Smooth muscle cell of the brain vasculature (primary cell): ENCODE data around the gene CHST5.

Experiments used
- DNase-seq: peaks from one replicate; pipeline ENCODE4 v3.0.0-alpha.2; 2012; ENCODE audit warnings: low read depth, low spot score

The CHST5 gene

DNA sequence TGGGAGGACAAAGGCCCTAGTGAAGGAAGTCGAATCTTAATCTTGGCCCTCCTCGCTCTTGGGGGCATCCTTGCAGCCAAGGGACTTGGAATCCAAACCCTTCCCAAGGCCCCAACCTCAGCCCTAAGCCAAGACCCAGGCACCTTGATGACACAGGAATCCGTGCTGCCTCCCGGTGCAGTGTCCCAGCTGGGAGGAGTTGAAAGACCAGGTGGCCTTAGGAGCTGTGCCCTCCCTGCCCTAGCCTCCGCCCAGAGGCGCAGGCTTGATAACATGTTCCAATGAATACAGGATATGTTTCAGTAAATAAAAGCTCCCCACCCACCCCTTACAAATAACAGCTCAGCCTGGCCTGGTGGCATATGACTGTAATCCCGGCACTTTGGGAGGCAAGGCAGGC, at the start of gene CHST5:
TSS of gene CHST5 (minus strand) at position 208 of the 400 bp plus-strand sequence. CDS start 5,724 bp downstream, outside the sequence.
- no peak for DNase-seq

DNA sequence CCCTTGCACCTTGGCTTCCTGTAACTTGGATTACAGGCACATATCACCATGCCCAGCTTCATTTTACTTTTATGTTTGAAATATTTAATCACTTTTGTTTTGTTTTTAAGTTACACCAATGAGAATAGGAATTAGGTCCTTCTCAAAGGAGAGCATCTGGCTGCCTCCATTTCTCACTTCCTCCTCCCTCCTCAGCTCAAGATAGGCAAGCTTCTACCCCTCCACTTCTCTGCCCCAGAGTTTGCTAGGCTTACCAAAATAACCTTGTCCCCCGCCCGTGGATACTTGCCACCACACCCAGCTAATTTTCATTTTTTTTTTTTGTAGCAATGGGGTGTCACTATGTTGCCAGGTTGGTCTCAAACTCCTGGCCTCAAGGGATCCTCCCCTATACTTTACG, 48.2 kb upstream of the CHST5 start:
- DNase-seq = no peak

DNA sequence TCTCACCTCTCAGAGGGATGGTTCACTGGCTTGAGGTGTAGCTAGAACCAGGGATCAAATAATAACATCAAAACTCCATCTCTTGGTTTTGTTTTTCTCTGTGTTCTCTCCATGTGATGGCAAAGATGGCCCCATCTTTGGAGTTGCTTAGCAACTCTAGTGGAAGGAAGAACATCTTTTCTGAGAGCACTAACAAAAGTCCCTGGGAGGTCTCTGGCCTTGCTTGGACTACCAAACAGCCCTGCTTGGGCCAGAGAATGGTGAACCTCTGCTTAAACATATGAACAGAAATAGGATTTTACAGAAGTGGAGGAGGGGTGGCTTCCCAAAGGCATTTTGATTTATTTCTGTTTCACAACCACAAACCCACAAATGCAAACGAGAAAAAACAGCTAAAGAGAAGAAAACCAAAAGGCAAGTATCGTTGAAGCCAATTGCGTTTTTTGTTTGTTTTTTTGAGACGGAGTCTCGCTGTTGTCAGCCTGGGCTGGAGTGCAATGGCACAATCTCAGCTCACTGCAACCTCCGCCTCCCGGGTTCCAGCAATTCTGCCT, 43.5 kb upstream of the CHST5 start:
- no peak for DNase-seq

DNA sequence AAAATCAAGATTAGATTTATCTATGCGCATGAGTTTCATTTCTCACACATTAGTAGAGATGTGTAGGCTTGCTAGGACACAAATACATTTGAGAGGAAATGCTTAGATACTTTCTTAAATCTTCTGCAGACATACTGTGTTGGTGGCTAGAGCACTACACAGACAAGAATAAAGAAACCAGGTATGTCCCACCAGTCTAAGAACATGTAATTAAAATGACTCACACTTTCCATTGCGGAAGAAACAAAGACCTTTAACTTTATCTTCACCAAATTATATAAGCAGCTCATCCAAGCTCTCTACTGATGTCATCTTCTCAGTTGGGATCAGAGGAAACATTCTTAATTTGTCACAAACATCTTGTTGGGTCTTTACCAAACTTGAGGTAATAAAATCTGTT, 42.8 kb upstream of the CHST5 start:
- DNase-seq = no peak

DNA sequence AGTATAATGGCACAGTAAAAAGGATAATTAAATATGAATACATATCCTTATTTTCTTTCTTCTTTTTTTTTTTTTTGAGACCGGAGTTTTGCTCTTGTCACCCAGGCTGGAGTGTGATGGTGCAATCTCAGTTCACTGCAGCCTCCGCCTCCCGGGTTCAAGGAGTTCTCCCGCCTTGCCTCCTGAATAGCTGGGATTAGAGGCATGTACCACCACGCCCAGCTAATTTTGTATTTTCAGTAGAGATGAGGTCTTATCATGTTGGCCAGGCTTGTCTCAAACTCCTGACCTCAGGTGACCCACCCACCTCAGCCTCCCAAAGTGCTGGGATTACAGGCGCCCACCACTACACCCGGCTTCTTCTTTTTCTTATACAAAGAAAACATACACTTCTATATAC, 42.3 kb upstream of the CHST5 start:
- no peak for DNase-seq

DNA sequence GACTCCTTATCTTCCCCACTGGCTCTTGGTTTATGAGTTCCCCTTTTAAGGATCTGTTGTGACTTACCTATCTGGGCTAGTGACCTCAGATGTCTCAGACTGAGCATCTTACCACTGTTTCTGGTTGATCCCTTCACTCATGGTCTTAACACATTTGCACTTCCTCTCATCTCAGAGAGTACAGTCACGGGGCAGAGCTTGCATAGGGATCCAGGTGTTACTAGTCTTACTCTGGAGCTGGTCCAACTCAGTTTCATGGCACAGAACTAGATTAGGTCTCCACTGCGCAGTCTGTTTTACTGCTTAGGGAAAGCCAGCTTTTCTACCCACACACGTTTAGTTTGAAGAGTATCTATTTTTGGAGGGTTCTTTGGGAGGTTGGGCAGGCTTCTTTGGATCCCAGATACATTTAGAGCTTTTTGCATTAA, 40.5 kb upstream of the CHST5 start:
- no peak for DNase-seq

DNA sequence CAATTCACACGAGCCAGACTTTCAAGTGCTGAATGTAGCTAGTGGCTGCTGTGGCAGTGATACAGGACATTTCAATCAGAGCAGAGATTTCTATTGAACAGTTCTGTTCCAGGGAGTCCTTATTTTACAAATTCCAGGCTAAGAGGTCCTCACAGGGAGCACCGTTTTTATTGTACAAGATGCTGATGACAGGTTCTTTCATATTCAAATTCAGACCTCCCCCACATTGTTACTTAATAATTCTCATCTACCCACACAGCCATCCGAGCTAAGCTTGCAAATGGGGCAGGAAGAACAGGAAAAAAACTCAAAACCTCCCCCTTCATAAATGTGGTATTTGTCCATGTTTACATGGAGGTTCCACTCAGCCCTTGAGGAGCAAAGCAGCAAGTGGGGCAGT, 40.0 kb upstream of the CHST5 start:
- no peak for DNase-seq

DNA sequence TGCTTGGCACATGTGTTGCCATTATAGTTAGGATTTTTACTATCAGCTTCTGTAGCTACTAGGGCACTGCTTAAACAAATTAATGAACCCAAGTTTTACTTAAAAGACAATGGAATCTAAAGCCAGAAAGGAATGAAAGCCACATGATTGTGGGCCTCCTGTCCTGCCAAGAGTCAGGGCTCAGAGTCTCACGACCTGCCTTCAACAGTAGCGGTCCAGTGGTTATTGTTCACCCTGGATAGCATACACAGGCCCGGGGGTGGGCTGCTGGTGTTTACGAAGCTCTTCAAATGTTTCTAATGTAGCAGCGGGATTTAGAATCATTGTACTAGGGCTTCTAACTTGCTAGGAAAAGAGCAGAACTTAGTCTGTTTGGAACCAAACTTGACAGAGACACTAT, 38.0 kb upstream of the CHST5 start:
- DNase-seq = no peak

DNA sequence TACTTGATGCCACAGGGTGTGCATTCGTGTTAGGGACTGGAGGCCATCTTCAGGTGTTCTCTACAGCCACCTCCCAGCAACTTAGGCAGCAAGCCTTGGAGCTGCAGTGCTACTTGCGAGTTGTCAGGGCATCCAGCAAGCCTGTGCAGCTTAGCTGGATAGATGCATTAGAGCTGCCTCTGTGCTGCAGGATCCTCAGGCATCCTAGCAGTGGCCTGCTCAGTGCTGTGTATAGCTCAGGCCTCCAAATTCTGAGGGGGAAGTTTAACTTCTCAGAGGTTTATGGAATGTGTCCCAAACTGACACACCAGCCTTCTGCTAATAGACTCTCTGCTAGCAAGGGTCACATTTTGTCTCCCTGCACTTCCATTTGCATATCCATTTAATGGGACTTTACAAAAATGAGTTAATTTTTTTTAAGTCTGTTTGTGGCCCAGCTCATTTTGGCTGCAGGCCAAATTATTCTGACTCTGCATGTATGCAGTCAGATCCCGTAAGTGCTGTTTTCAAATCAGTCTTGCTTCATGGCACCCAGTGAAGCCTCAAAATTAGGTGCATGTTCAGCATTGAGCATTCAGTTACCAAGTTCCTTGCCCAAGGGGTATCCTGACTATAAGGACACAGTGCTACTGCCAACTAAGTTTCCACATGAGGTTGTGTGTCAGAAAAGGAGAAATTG, 37.1 kb upstream of the CHST5 start:
- no peak for DNase-seq

DNA sequence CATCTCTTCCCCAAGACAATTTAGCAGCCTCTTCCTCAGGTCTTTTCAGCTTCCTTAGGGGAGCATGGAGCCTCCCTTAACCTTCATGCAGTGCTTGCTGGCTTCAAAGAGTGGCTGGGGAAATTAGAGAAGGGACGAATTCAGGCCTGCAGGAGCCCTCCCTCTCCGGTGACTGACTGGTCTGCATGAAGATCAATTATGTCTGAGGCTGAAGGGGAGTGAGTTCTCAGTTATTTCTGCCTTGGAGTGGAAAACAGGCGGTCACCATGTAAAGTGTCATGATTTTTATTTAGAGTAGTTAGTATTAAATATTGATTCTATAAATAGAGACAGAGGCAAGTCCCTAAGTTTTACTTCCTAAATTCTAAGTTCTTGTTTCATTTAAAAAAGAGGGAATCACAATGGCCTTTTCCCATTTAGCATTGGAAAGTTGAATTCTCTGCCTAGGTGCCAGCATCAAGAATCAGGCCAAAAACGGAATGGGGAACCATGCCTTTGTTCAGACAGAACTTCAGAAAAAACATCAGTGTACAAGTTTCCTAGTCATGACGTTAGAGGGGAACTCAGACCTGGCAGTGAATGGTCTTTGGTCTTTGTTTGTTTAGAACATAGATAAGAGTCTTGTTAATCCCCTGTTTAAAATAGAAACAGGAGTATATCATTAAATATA, 34.6 kb upstream of the CHST5 start:
- DNase-seq = no peak

DNA sequence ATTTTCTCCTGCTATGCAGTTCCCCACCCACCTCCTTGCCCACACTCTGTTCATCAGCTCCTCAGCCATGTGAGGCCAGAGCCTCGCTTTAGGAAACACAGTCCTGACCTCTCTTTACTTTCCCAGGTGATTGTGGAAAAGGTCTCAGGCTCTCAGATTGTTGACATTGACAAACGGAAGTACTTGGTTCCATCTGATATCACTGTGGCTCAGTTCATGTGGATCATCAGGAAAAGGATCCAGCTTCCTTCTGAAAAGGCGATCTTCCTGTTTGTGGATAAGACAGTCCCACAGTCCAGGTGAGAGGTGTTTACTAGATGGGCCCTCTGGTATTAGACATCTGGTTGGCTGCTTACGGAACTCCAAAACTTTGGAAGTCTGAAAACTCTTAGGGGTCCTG, 32.0 kb upstream of the CHST5 start:
- DNase-seq = no peak

DNA sequence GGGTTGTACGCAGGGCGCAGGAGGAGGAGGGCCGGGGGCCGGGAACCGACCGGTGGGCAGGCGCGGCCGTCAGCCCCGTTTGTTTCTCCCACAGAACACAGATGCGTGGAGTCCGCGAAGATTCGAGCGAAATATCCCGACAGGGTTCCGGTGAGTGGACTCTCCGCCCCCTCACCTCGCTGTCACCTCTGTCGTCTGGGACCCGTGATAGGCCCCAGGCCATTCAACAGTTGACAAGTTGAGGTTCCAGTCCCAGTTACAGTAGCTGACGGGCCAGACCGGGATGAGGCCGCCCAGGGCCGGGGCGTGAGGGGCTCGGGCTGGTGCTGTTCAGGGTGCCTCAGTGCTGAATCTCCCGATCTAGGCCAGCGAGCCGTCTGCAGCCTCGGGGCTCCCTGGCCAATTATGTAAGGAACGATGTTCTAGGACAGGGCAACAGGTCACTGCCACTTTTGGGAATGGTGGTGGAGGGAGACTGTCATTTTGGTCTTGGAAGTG, 30.9 kb upstream of the CHST5 start:
- no peak for DNase-seq

DNA sequence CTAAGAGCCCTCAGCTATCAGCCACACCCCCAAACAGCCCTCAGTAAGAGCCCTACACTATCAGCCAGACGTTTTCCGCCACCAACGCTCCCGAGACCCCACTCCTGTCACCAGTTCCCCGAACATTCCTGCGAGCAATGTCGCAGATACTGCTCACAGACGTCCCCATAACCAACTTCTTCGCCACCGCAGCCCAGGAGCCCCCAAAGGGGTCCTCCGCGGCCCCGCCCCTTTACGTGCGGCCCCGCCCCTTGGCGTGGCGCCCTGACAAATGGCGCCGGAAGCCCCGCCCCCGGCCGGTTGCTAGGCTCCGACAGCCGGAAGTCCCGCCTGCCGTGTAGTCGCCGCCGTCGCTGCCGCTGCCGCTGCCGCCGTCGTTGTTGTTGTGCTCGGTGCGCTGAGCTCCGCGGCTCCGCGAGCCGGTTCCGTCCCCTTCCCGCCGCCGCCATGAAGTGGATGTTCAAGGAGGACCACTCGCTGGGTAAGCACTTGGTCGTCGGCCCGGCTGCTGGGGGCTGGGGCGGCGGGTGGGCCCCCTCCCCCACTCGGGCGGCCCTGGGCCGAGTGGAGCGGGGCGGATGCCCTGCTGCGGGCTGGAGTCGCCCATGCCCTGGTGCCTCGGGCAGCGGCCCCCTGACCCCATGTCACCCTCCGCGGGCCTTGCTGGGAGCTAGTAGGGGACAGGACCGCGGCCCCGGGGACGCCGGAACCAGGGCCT, 30.3 kb upstream of the CHST5 start, which contains the start of gene GABARAPL2:
TSS of gene GABARAPL2 (plus strand) at position 340 of the 718 bp plus-strand sequence. CDS start at position 448, 108 bp downstream.
- peak; percentile 37 for DNase-seq

DNA sequence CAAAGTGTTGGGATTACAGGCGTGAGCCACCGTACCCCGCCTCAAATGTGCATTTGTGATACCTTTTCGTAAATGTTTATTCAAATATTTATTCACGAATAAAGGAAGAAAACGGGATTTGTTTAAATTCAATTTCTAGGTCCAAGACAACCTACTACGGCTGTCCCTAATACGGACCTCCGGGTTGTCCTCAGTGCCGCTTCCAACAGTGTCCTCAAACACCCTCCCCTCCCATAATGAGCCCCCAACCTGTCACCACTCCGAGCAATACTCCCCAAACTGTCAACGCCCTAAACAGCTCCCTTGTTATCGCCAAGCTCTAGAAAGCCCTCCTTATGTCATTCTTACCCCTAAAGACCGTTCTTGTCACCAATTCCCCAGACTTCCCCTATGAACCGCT, 29.7 kb upstream of the CHST5 start:
- no peak for DNase-seq

DNA sequence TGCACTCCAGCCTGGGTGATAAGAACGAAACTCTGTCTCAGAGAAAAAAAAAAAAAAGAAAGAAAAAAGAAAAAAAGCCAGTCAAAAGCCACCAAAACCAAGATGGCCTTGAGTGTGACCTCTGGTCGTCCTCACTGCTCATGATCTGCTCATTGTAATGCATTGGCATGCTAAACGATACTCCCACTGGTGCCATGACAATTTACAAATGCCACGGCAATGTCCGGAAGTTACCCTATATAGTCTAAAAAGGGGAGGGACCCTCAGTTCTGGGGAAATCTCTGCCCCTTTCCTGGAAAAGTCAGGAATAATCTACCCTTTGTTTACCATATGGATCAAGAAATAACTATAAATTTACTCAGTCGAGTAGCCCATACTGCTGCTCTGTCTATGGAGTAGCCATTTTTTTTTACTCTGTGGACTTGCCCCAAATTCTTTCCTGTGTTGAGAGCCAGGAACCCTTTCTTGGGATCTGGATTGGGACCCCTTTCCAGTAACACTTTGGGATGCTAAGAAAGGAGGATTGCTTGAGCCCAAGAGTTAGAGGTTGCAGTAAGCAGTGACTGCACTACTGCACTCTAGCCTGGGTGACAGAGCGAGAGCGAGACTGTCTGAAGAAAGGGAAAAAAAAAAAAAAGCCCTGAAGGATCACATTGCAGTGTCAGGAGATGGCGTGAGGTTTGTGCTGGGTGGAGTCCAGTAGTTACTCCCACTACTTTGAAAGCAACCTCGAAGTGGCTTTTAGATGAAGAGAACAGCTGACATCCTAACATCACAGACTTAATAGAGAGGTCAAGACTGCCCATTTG, 23.9 kb upstream of the CHST5 start:
- no peak for DNase-seq

DNA sequence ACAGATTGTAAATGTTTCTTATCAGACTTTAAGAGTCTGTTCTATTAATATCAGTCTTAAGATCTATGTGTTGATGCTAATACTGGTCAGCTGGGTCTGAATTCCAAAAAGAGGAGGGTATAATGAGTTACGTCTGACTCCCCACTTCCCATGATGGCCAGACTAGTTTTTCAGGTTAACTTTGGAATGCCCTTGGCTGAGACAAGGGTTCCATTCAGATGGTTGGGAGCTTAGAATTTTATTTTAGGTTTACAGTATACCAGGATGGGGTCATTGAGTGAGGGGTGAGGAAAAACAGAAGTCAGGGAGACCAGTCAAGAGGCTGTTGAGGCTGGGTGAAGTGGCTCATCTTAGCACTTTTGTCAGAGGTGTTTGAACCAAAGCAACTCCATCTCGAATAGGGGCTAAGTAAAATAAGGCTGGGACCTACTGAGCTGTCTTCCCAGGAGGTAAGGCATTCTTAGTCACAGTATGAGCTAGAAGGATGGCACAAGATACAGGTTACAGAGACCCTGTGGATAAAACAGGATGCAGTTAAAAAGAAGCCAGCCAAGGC, 23.0 kb upstream of the CHST5 start:
- no peak for DNase-seq

DNA sequence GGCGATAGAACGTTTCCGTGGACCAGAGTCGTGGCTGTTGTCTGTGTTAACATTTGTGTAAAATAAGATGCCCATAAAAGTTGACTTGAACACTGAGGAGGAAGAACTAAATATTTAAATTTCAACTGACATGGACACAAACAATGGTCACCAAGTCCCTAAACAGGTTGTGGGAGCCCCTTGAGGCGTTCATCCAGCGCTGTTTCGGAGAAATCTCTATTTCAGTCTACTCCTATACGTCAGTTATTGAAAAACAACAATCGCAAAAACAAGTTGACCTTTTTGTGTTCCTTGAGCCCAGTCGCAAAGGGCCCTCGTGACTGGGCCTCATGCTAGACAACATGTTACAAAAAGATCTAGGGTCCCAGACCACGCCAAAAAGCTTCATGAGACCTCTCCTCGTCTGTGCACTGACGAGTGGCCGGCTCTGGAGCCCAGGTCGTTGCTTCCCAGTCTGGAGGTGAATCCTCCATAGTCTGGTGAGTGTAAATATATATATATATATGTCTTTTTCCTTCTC, 20.6 kb upstream of the CHST5 start:
- no peak for DNase-seq

DNA sequence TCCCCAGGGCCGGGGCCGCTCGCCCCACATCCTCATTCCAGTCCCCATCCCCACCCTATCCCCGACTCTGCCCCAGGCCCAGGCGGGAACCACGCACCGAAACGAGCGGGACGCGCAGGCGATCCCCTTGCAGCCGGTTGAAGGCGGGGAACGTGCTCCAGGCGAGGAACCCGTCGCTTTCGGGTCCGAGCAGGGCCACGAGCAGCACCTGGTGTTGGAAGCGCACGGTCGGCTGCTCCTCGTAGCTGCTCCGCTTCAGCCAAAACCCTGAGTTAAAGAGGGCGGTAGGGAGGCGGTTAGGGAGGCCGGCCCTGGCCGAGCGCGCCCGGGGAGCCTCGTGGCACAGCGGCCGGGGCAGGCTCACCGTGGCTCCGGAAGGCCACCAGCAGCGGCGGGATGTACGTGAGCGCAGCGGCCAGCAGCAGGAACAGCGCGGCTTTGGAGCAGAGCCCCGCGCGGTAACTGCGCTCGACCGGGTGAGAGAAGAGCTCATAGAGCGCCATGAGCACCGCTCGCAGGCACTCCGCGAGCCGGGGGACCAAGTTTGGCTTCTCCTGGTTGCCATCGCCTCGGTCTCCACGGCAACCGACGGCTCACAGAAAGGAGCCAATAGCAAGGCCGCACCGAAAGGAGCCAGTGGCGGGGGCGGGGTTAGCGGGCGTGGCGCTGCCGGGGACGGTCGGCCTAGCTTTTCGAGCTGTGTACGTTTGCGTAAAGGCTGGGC, 20.0 kb upstream of the CHST5 start, which contains the start of gene TMEM231:
TSS of gene TMEM231 (minus strand) at position 546 of the 724 bp plus-strand sequence. CDS start at position 503, 43 bp downstream.
- peak; percentile 73 for DNase-seq

DNA sequence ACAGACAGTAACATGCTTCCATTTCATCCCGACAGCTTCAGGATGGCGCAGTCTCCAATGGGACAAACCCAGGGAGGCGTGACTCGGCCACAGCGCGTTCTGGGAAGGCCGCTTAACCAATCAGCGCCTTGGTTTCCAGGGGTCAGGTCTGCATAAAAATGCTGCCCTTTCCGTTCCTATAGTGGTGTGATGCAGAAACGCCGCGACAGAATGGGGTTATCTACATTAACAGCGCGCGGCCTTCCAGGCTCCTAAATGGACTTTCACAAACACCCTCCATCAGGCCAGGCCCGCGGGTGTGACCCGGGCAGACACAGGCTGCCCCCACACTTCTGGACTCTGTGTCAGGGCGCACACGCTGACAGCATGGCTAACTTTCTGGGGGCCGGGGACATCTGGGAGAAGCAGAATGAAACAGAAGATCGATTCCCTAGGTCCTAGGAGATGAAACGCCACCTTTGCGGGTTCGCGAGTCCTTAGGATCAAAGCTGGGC, 19.4 kb upstream of the CHST5 start:
- peak; percentile 59 for DNase-seq

DNA sequence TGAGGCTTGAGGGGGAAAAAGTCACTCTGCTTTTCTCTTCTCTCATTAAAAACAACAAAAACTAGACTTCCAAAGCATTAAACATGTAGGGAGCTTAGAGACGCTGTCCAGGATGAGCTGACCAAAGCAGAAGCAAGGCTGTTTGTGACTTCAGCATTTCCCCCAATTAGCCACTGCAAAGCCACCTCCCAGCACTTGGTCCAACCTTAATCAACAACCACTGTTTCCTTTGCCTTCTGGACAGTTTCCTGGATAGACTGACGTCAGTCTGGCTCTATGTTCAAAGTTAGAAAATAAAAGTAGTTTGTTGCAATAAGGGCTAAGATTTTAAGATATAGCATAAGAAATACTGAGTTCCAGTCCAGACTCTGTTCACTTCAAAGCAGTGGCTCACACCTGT, 17.0 kb upstream of the CHST5 start:
- no peak for DNase-seq
